ENCODE data around the gene CCR1.
A peak's percentile ranks its signal among the peaks of the same experiment; 100 is the strongest.

Gene CCR1

GRCh38 chr3:46228260-46229242, 20.4 kb upstream of the CCR1 start:
- TF ChIP-seq CTCF (conservative IDR thresholded peaks at IDR 0.05; ENCODE audit: control insufficient read depth, insufficient read depth, low read depth, low read length), result no peak
- H3K4me3 ChIP-seq (ENCODE audit: control insufficient read depth, low read depth, low read length), result no peak overlapping the region
- DNase-seq (ENCODE audit: low read depth), result peak; percentile 91

GRCh38 chr3:46222435-46223161, 14.5 kb upstream of the CCR1 start:
- no peak overlapping the region for H3K4me3 ChIP-seq (ENCODE audit: control insufficient read depth, low read depth, low read length)
- DNase-seq (ENCODE audit: low read depth), result no peak
- TF ChIP-seq CTCF (conservative IDR thresholded peaks at IDR 0.05; ENCODE audit: control insufficient read depth, insufficient read depth, low read depth, low read length), result no peak

GRCh38 chr3:46221938-46222337, 13.8 kb upstream of the CCR1 start:
- TF ChIP-seq CTCF (conservative IDR thresholded peaks at IDR 0.05; ENCODE audit: control insufficient read depth, insufficient read depth, low read depth, low read length), result no peak
- no peak overlapping the region for H3K4me3 ChIP-seq (ENCODE audit: control insufficient read depth, low read depth, low read length)

GRCh38 chr3:46221391-46221790, 13.3 kb upstream of the CCR1 start:
- no peak overlapping the region for H3K4me3 ChIP-seq (ENCODE audit: control insufficient read depth, low read depth, low read length)
- DNase-seq (ENCODE audit: low read depth), result no peak
- no peak for TF ChIP-seq CTCF (conservative IDR thresholded peaks at IDR 0.05; ENCODE audit: control insufficient read depth, insufficient read depth, low read depth, low read length)

More at GRCh38 chr3:46221938-46222337, 13.8 kb upstream of the CCR1 start:
- DNase-seq (ENCODE audit: low read depth), result no peak

- TF ChIP-seq CTCF (conservative IDR thresholded peaks at IDR 0.05; ENCODE audit: control insufficient read depth, insufficient read depth, low read depth, low read length), result no peak
- no peak for DNase-seq (ENCODE audit: low read depth)
- no peak overlapping the region for H3K4me3 ChIP-seq (ENCODE audit: control insufficient read depth, low read depth, low read length)
Measured at GRCh38 chr3:46218196-46218709, 10.1 kb upstream of the CCR1 start.

- no peak for DNase-seq (ENCODE audit: low read depth)
- no peak for TF ChIP-seq CTCF (conservative IDR thresholded peaks at IDR 0.05; ENCODE audit: control insufficient read depth, insufficient read depth, low read depth, low read length)
- H3K4me3 ChIP-seq (ENCODE audit: control insufficient read depth, low read depth, low read length), result no peak overlapping the region
Measured at GRCh38 chr3:46215810-46216414, 7.8 kb upstream of the CCR1 start.

Data from fibroblast of mammary gland (primary cell).